ENCODE measurements around the gene FAM8A1. TPM values are rescaled to one million over a fixed set of nuclear protein-coding genes. Genes with fewer than 3 reads are reported as not detected.

FAM8A1 gene
- total RNA-seq, 1 experiment from 2014 or later: 9.0 TPM

DNA sequence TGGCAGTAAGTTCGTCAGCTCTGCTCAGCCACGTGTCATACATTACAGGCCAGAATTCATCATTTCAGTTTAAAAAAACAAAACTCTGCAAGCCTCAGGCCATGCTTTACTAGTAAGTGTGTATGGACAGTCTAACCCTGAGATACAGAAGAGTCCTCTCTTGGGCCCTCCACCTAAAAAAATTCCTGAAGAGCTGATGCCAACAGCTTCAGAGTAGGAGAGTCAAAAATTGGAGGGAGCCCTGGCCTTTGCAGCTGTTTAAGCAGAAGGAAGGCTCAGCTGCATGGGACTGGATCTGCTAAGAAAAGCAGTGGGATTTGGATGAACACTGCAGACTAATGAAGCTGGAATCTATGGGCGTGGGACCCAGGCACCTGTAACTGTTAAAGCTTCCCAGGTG lies 47.2 kb upstream of the FAM8A1 start:
- Histone ChIP-seq H3K27ac (ENCODE audit: low read length) (no peak overlapping the region), H3K36me3 (ENCODE audit: low read depth, low read length) (peaks cover 14% of the 10 kb centered on the region; the same call in 1 of the 2 replicates), H3K4me2 (ENCODE audit: low read length) (no peak overlapping the region), H3K79me2 (ENCODE audit: low read length) (no peaks in the 10 kb centered on the region), H3K9me2 (replicated peaks; ENCODE audit: low read length) (no peaks in the 10 kb centered on the region), H3K4me1 (ENCODE audit: insufficient read depth, low read length) (no peaks in the 10 kb centered on the region), H3K9ac (ENCODE audit: low read length) (no peak overlapping the region), H3K9me3 (ENCODE audit: low read length) (no peaks in the 10 kb centered on the region), H2AFZ (ENCODE audit: low read length) (no peak overlapping the region), H3F3A (ENCODE audit: low read length, unreplicated experiment) (no peaks in the 10 kb centered on the region), H3K27me3 (ENCODE audit: low read length) (no peaks in the 10 kb centered on the region), H4K20me1 (ENCODE audit: low read length) (no peaks in the 10 kb centered on the region), H3K4me3 (ENCODE audit: low read length) (no peak overlapping the region)
- no TSS peak for BruUV-seq (replicated peaks)
- no peak for DNase-seq
- ATAC-seq: no peak
- intact Hi-C loops (cut with micrococcal nuclease): no loop called here
- TF ChIP-seq EZH2 (IDR thresholded peaks at IDR 0.05; ENCODE audit: low read length, unreplicated experiment) (no peak), EZH2phosphoT487 (IDR thresholded peaks at IDR 0.05; ENCODE audit: borderline replicate concordance, low read length) (no peak), CTCF (conservative IDR thresholded peaks at IDR 0.05; ENCODE audit: low read depth, low read length) (no peak)
- CTCF ChIA-PET: no interaction called here
- POLR2A ChIA-PET (ENCODE audit: unreplicated experiment): no interaction called here

- no peaks in the 10 kb centered on the region for H3F3A ChIP-seq (ENCODE audit: low read length, unreplicated experiment)
- no TSS peak for BruUV-seq (replicated peaks)
- CTCF ChIA-PET: no interaction called here
- no peak for TF ChIP-seq EZH2phosphoT487 (IDR thresholded peaks at IDR 0.05; ENCODE audit: borderline replicate concordance, low read length)
- no peak for TF ChIP-seq EZH2 (IDR thresholded peaks at IDR 0.05; ENCODE audit: low read length, unreplicated experiment)
- TF ChIP-seq CTCF (conservative IDR thresholded peaks at IDR 0.05; ENCODE audit: low read depth, low read length): no peak
- H3K4me3 ChIP-seq (ENCODE audit: low read length): no peak overlapping the region
- ATAC-seq: no peak
- no peaks in the 10 kb centered on the region for H3K27me3 ChIP-seq (ENCODE audit: low read length)
- no peak overlapping the region for H3K4me2 ChIP-seq (ENCODE audit: low read length)
- H4K20me1 ChIP-seq (ENCODE audit: low read length): no peaks in the 10 kb centered on the region
- POLR2A ChIA-PET (ENCODE audit: unreplicated experiment): no interaction called here
- H3K4me1 ChIP-seq (ENCODE audit: insufficient read depth, low read length): no peaks in the 10 kb centered on the region
- no peaks in the 10 kb centered on the region for H3K79me2 ChIP-seq (ENCODE audit: low read length)
- intact Hi-C loops (cut with micrococcal nuclease): no loop called here
- H2AFZ ChIP-seq (ENCODE audit: low read length): no peak overlapping the region
- H3K9me2 ChIP-seq (replicated peaks; ENCODE audit: low read length): no peaks in the 10 kb centered on the region
- peaks cover 11% of the 10 kb centered on the region; the same call in 1 of the 2 replicates for H3K36me3 ChIP-seq (ENCODE audit: low read depth, low read length)
- H3K27ac ChIP-seq (ENCODE audit: low read length): no peak overlapping the region
- H3K9ac ChIP-seq (ENCODE audit: low read length): no peak overlapping the region
- no peak for DNase-seq
- no peaks in the 10 kb centered on the region for H3K9me3 ChIP-seq (ENCODE audit: low read length)
These were observed 44.1 kb upstream of the FAM8A1 start for GRCh38 chr6:17556014-17556413.

DNA sequence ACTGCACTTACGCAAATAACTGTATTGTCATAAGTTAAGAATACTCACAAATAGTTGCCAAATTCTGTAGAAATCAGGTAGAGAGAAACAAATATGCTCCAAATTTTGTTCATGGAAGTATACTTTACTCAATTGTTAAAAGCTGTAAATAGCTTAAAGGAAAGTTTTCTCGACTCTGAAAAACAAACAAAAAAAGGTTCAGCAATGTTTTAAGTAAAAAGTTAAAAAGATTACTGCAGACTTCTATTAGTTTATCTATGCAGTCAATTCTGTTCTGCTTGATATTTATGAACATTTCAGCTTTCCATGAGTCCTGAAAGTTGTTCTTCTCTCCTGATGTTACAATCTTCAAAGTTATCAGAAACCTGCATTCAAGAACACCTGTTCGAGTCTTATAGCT lies 37.5 kb upstream of the FAM8A1 start:
- no peaks in the 10 kb centered on the region for H3K4me1 ChIP-seq (ENCODE audit: insufficient read depth, low read length)
- no peaks in the 10 kb centered on the region for H4K20me1 ChIP-seq (ENCODE audit: low read length)
- no peak overlapping the region for H2AFZ ChIP-seq (ENCODE audit: low read length)
- no peak overlapping the region for H3K4me2 ChIP-seq (ENCODE audit: low read length)
- ChIA-PET POLR2A (ENCODE audit: unreplicated experiment) (no interaction called here), CTCF (no interaction called here)
- no peak overlapping the region for H3K4me3 ChIP-seq (ENCODE audit: low read length)
- TF ChIP-seq EZH2phosphoT487 (IDR thresholded peaks at IDR 0.05; ENCODE audit: borderline replicate concordance, low read length) (no peak), CTCF (conservative IDR thresholded peaks at IDR 0.05; ENCODE audit: low read depth, low read length) (no peak), EZH2 (IDR thresholded peaks at IDR 0.05; ENCODE audit: low read length, unreplicated experiment) (no peak)
- H3K79me2 ChIP-seq (ENCODE audit: low read length): no peaks in the 10 kb centered on the region
- no peak overlapping the region for H3K9ac ChIP-seq (ENCODE audit: low read length)
- no peaks in the 10 kb centered on the region for H3K27me3 ChIP-seq (ENCODE audit: low read length)
- DNase-seq (no peak), ATAC-seq (no peak)
- no peak overlapping the region for H3K27ac ChIP-seq (ENCODE audit: low read length)
- intact Hi-C loops (cut with micrococcal nuclease): no loop called here
- H3K9me2 ChIP-seq (replicated peaks; ENCODE audit: low read length): no peaks in the 10 kb centered on the region
- no peaks in the 10 kb centered on the region for H3F3A ChIP-seq (ENCODE audit: low read length, unreplicated experiment)
- peaks cover 16% of the 10 kb centered on the region for H3K9me3 ChIP-seq (ENCODE audit: low read length)
- BruUV-seq (replicated peaks): no TSS peak
- H3K36me3 ChIP-seq (ENCODE audit: low read depth, low read length): peaks cover 5% of the 10 kb centered on the region; the same call in 1 of the 2 replicates

Data from PC-3 (cell line).